ENCODE data around the gene MACROD1. TPM values are rescaled to one million over a fixed set of nuclear protein-coding genes. Genes with fewer than 3 reads are reported as not detected.
A peak's percentile ranks its signal among the peaks of the same experiment; 100 is the strongest.

MACROD1 gene
- total RNA-seq, 1 donor from 2014 or later = 61.4 TPM

DNA sequence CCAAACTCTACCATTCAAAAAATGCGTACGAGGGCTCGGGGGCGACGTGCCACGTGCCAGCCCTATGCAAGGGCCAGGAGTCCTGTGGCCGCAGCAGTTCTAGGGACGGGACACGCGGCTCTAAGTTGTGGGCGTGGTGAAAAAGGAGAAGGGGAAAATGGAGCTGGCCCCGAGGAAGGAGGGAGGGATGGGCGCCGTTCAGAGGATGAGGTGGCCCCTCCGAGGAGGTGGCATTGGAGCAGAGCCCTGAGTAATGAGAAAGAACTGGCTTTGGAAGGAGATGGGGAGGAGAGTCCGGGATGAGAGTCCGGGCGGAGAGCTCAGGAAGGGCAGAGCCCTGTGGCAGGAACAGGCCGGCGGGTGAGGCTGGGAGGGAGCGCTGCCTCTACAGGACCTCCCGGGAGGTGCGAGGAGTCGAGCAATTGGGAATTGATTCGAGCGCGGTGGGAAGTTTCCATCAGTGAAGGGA lies 158.7 kb downstream of the MACROD1 start:
- Histone ChIP-seq H3K36me3 (no peaks in the 10 kb centered on the region), H3K4me1 (peaks cover 20% of the 10 kb centered on the region), H3K9me3 (no peaks in the 10 kb centered on the region), H3K4me3 (peak overlapping the region; percentile 34 to 51), H3K27ac (peak overlapping the region; percentile 4), H3K27me3 (no peaks in the 10 kb centered on the region)
- no peak for DNase-seq (ENCODE audit: extremely low spot score in 2 of 2)
- TF ChIP-seq, protein P1, sequence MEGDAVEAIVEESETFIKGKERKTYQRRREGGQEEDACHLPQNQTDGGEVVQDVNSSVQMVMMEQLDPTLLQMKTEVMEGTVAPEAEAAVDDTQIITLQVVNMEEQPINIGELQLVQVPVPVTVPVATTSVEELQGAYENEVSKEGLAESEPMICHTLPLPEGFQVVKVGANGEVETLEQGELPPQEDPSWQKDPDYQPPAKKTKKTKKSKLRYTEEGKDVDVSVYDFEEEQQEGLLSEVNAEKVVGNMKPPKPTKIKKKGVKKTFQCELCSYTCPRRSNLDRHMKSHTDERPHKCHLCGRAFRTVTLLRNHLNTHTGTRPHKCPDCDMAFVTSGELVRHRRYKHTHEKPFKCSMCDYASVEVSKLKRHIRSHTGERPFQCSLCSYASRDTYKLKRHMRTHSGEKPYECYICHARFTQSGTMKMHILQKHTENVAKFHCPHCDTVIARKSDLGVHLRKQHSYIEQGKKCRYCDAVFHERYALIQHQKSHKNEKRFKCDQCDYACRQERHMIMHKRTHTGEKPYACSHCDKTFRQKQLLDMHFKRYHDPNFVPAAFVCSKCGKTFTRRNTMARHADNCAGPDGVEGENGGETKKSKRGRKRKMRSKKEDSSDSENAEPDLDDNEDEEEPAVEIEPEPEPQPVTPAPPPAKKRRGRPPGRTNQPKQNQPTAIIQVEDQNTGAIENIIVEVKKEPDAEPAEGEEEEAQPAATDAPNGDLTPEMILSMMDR (IDR thresholded peaks at IDR 0.05) = no peak
- TF ChIP-seq POLR2A (IDR thresholded peaks at IDR 0.05) (no peak), POLR2AphosphoS5 (IDR thresholded peaks at IDR 0.05; ENCODE audit: insufficient read depth in 1 of 2, low read depth in 1 of 2) (no peak)
- intact Hi-C loops (cut with DNase I) = no loop called here

DNA sequence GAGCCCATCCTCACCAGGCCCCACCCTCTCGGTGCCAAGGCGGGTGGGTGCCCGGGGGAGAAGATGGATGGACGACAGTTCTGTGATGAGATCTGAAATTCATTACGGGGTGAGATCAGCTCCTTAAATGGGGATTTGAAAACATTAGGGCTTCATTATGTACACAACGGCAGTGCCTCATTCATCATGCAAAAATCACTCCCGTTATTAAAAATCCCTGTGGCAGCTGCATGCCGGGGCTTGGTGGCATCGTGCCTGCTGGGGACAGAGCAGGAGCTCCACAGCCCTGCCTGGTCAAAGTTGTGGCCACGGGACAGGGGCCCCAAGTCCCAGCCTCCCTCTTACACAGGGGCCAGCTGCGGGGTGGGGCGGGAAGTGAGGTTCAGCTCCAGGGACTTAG lies 159.5 kb downstream of the MACROD1 start:
- H3K27me3 ChIP-seq = no peaks in the 10 kb centered on the region
- intact Hi-C loops (cut with DNase I) = no loop called here
- no peak for DNase-seq (ENCODE audit: extremely low spot score in 2 of 2)
- TF ChIP-seq POLR2A (IDR thresholded peaks at IDR 0.05) = no peak
- TF ChIP-seq, protein P1 (IDR thresholded peaks at IDR 0.05) = no peak
- no peak for TF ChIP-seq POLR2AphosphoS5 (IDR thresholded peaks at IDR 0.05; ENCODE audit: insufficient read depth in 1 of 2, low read depth in 1 of 2)
- H3K9me3 ChIP-seq = no peaks in the 10 kb centered on the region
- H3K4me1 ChIP-seq = peaks cover 28% of the 10 kb centered on the region
- H3K4me3 ChIP-seq = no peak overlapping the region
- H3K36me3 ChIP-seq = no peaks in the 10 kb centered on the region
- H3K27ac ChIP-seq = no peak overlapping the region

DNA sequence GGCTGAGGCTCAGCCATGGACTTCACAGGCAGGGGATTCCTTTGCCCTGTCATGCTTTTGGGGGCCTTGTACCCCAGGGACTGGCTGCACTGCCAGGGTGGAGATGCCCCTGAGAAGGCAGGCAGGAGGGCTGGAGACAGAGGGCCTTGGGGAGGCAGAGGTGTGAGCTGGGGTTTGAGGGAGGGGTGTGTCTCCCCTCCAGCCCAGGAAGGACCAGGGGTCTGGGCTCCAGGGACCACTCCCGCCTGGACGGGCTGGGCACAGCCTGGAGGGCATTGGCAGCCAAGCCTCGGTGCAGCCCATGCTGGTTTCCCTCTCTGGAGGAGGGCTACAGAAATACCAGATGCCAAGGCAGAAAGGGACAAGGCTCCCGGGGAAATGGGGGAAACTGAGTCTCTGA lies 160.2 kb downstream of the MACROD1 start:
- Histone ChIP-seq H3K4me3 (no peak overlapping the region), H3K9me3 (no peaks in the 10 kb centered on the region), H3K36me3 (no peaks in the 10 kb centered on the region), H3K27me3 (no peaks in the 10 kb centered on the region), H3K4me1 (peaks cover 35% of the 10 kb centered on the region), H3K27ac (no peak overlapping the region)
- no peak for DNase-seq (ENCODE audit: extremely low spot score in 2 of 2)
- TF ChIP-seq POLR2AphosphoS5 (IDR thresholded peaks at IDR 0.05; ENCODE audit: insufficient read depth in 1 of 2, low read depth in 1 of 2) (no peak), POLR2A (IDR thresholded peaks at IDR 0.05) (no peak)
- TF ChIP-seq, protein P1 (IDR thresholded peaks at IDR 0.05) = no peak
- intact Hi-C loops (cut with DNase I) = no loop called here

DNA sequence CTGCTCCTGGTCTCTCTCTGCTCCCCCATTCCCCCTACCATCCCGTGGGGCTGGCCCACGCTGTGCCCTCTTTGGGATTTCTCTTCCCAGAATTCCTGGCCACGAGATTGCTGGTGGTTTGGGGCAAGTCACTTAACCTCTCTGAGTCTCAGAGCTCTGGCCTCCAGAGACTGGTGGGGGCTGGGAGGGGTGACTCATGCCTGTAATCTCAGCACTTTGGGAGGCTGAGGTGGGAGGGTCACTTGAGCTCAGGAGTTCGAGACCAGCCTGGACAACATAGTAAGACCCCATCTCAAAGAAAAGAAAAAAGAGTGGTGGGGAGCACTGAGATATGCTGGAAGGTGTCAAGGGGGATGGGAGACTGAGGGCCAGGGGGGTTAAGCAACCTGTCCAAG lies 161.3 kb downstream of the MACROD1 start:
- TF ChIP-seq POLR2AphosphoS5 (IDR thresholded peaks at IDR 0.05; ENCODE audit: insufficient read depth in 1 of 2, low read depth in 1 of 2) = no peak
- no peak for TF ChIP-seq POLR2A (IDR thresholded peaks at IDR 0.05)
- TF ChIP-seq, protein P1 (IDR thresholded peaks at IDR 0.05) = no peak
- Histone ChIP-seq H3K36me3 (no peaks in the 10 kb centered on the region), H3K4me1 (peaks cover 46% of the 10 kb centered on the region), H3K9me3 (no peaks in the 10 kb centered on the region), H3K27me3 (no peaks in the 10 kb centered on the region), H3K4me3 (no peak overlapping the region), H3K27ac (no peak overlapping the region)
- DNase-seq (ENCODE audit: extremely low spot score in 2 of 2) = no peak
- intact Hi-C loops (cut with DNase I) = no loop called here

DNA sequence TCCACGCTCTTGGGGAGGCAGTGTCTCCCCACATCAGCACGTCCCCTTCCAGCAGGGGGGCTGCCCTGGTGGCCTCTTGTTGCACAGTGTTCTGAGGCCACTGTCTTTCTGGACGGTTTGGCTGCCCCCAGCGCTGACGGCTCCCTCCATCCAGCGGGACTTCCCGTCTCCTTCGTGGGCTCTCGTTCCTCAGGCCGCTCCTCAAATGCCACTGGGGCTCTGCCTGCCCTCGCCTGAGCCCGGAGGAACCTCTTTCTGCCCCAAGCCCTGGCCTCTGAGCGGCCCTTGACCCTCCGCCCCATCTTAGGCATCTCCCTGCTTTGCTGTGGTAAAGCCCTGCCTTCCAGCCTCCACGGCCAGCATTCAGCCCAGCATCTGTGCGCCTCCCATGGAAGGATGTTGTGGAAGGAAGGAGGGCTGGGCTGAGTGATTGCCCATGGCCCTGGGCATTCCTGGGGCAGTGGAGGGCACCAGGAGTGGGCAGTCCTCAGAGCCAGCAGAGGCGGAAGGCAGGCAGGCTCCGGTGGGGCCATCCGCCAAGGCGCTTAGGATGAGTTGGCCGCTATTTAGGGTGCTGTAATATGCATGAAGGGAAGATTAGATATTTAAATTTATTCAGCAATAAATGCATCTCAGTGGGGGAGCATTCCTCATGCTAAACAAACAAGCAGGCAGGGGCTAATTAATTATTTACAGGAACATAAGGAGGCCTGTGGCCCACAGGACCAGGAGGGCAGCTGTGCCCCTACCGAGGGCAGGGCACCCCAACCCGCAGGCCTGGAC lies 161.9 kb downstream of the MACROD1 start:
- Histone ChIP-seq H3K4me3 (no peak overlapping the region), H3K9me3 (no peaks in the 10 kb centered on the region), H3K36me3 (no peaks in the 10 kb centered on the region), H3K27me3 (no peaks in the 10 kb centered on the region), H3K4me1 (peaks cover 52% of the 10 kb centered on the region), H3K27ac (no peak overlapping the region)
- TF ChIP-seq, protein P1 (IDR thresholded peaks at IDR 0.05) = no peak
- TF ChIP-seq POLR2A (IDR thresholded peaks at IDR 0.05) (no peak), POLR2AphosphoS5 (IDR thresholded peaks at IDR 0.05; ENCODE audit: insufficient read depth in 1 of 2, low read depth in 1 of 2) (no peak)
- intact Hi-C loops (cut with DNase I) = no loop called here
- no peak for DNase-seq (ENCODE audit: extremely low spot score in 2 of 2)
